ENCODE measurements around the gene CPT1B. TPM values are rescaled to one million over a fixed set of nuclear protein-coding genes. Genes with fewer than 3 reads are reported as not detected.
"Not testable (repeated sequence)": the region's sequence is repeated elsewhere in the genome, so short reads cannot be mapped to it uniquely, and the experiment has no call there.

CPT1B gene
- total and polyA plus RNA-seq, 2 donors (not counting 3 experiments of a cell fraction or from before 2014, with no cell fraction given): 7.1 TPM

DNA sequence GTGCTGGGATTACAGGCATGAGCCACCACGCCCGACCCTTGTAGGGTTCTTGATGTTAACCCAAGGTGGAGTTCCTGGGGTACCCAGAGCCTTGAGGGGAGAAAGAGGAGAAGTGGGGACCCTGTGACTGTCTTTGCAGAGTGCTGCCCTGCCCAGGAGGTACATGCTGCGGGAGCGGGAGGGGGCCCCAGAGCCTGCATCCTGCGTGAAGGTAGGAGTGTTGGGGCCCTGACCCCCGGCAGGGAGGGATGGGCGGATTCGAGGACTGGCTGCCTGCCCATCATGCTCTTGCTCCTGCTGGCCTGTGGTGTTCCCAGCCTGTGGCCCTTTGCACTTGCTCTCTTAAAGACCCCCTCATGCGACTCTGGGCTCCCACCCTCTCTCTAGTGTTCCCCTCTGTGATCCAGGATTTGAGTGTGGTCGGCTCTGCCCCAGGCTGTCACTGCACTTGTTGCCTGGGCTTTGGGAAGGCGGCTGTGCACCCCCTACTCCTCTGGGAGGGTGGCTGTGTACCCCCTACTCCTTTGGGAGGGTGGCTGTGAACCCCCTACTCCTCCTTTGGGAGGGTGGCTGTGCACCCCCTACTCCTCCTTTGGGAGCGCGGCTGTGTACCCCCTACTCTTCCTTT, 57.3 kb downstream of the CPT1B start:
- no peak overlapping the region for H3K9ac ChIP-seq (replicated peaks; ENCODE audit: extremely low read depth, insufficient read depth, low read length)
- H3K27ac ChIP-seq (ENCODE audit: insufficient read depth, low read depth, low read length): no peak overlapping the region
- peaks cover 0 to 27% of the 10 kb centered on the region in 2 experiments for H3K36me3 ChIP-seq (ENCODE audit: control insufficient read depth in 2 of 2, extremely low read depth in 1 of 2, insufficient read depth in 2 of 2, low read length in 2 of 2)
- H3K4me2 ChIP-seq (ENCODE audit: insufficient read depth, low read length): no peak overlapping the region
- intact Hi-C loops (cut with micrococcal nuclease) (no loop called here), dilution Hi-C loops (cut with MboI; ENCODE audit: extremely low pct_ligation_motif_present, low sequenced_read_pairs) (no loop called here)
- H3K4me3 ChIP-seq (replicated peaks in 1 of 3; ENCODE audit: insufficient read depth in 1 of 3, low read depth in 1 of 3, low read length in 3 of 3): no peak overlapping the region
- TF ChIP-seq MYC (IDR thresholded peaks at IDR 0.05; ENCODE audit: low read depth, low read length) (no peak), JUN (IDR thresholded peaks at IDR 0.05; ENCODE audit: borderline replicate concordance, insufficient read depth, insufficient read length, low read depth) (no peak), GATA2 (IDR thresholded peaks at IDR 0.05; ENCODE audit: insufficient read depth, insufficient read length, low read depth, low read length) (no peak), POLR2AphosphoS5 (IDR thresholded peaks at IDR 0.05; ENCODE audit: insufficient read depth, low read depth, low read length) (no peak), EZH2 (IDR thresholded peaks at IDR 0.05; ENCODE audit: borderline replicate concordance, low read depth, low read length, severe bottlenecking) (no peak), FOS (IDR thresholded peaks at IDR 0.05; ENCODE audit: borderline replicate concordance, insufficient read depth, low read length) (no peak)
- POLR2A ChIA-PET: no interaction called here
- H3K4me1 ChIP-seq (ENCODE audit: control insufficient read depth, extremely low read depth, insufficient read depth, low read length): peaks cover 8% of the 10 kb centered on the region
- FAIRE-seq (no peak), DNase-seq (ENCODE audit: low read depth, low spot score) (no peak)
- peaks cover 10% of the 10 kb centered on the region for H3K79me2 ChIP-seq (ENCODE audit: control insufficient read depth, insufficient read depth, low read length)
- no peak overlapping the region for H2AFZ ChIP-seq (ENCODE audit: low read depth, low read length)
- H3K9me3 ChIP-seq (replicated peaks; ENCODE audit: control insufficient read depth, insufficient read depth, low read length): no peaks in the 10 kb centered on the region
- H3K9me1 ChIP-seq (replicated peaks; ENCODE audit: control insufficient read depth, extremely low read depth, insufficient read depth, low read length): no peaks in the 10 kb centered on the region
- H4K20me1 ChIP-seq (replicated peaks; ENCODE audit: control insufficient read depth, extremely low read depth, insufficient read depth, low read length): no peaks in the 10 kb centered on the region
- CTCF ChIA-PET: no interaction called here
- H3K27me3 ChIP-seq (ENCODE audit: control insufficient read depth in 2 of 2, insufficient read depth in 2 of 2, low read length in 2 of 2): no peaks in the 10 kb centered on the region
- no TSS peak for BruUV-seq (replicated peaks)

DNA sequence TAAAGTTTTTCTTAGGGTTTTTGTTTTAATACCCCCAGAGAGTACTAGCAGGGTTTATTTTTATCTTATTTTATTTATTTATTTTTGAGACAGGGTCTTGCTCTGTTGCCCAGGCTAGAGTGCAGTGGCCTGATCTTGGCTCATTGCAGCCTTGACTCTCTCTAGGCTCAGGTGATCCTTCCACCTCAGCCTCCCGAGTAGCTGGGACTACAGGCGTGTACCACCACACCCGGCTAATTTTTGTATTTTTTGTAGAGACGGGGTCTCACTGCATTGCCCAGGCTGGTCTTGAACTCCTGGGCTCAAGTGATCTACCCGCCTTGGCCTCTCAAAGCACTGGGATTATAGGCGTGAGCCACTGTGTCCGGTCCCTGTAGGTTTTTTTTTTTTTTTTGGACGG, 58.0 kb downstream of the CPT1B start:
- H4K20me1 ChIP-seq (replicated peaks; ENCODE audit: control insufficient read depth, extremely low read depth, insufficient read depth, low read length); POLR2A ChIA-PET; H2AFZ ChIP-seq (ENCODE audit: low read depth, low read length); CTCF ChIA-PET; intact Hi-C loops (cut with micrococcal nuclease); H3K27ac ChIP-seq (ENCODE audit: insufficient read depth, low read depth, low read length); H3K27me3 ChIP-seq (ENCODE audit: control insufficient read depth in 2 of 2, insufficient read depth in 2 of 2, low read length in 2 of 2); H3K9ac ChIP-seq (replicated peaks; ENCODE audit: extremely low read depth, insufficient read depth, low read length); H3K9me1 ChIP-seq (replicated peaks; ENCODE audit: control insufficient read depth, extremely low read depth, insufficient read depth, low read length); BruUV-seq (replicated peaks); DNase-seq (ENCODE audit: low read depth, low spot score); dilution Hi-C loops (cut with MboI; ENCODE audit: extremely low pct_ligation_motif_present, low sequenced_read_pairs); FAIRE-seq; H3K9me3 ChIP-seq (replicated peaks; ENCODE audit: control insufficient read depth, insufficient read depth, low read length); H3K4me2 ChIP-seq (ENCODE audit: insufficient read depth, low read length); H3K4me3 ChIP-seq (replicated peaks in 1 of 3; ENCODE audit: insufficient read depth in 1 of 3, low read depth in 1 of 3, low read length in 3 of 3): not testable (repeated sequence)
- H3K79me2 ChIP-seq (ENCODE audit: control insufficient read depth, insufficient read depth, low read length): peaks cover 13% of the 10 kb centered on the region
- peaks cover 0 to 27% of the 10 kb centered on the region in 2 experiments for H3K36me3 ChIP-seq (ENCODE audit: control insufficient read depth in 2 of 2, extremely low read depth in 1 of 2, insufficient read depth in 2 of 2, low read length in 2 of 2)
- H3K4me1 ChIP-seq (ENCODE audit: control insufficient read depth, extremely low read depth, insufficient read depth, low read length): peaks cover 11% of the 10 kb centered on the region

Data from endothelial cell of umbilical vein (primary cell).